Left ventricle myocardium inferior (tissue), 1 donor: ENCODE measurements around the gene LRRC8D. TPM values are rescaled to one million over a fixed set of nuclear protein-coding genes. Genes with fewer than 3 reads are reported as not detected.

Experiments
- DNase-seq: peaks from one replicate; pipeline ENCODE4 v3.0.0-alpha.2; 2020
- H3K27ac ChIP-seq: fragments of 200-600 bp; replicated peaks from 2 replicates; pipeline ENCODE4 v1.8.0; 2021
- H3K27me3 ChIP-seq: fragments of 200-600 bp; 2 replicates; pipeline ENCODE4 v1.8.0; 2021; ENCODE audit warnings: low read depth
- H3K36me3 ChIP-seq: fragments of 200-600 bp; 2 replicates; pipeline ENCODE4 v1.8.0; 2021
- H3K4me1 ChIP-seq: fragments of 200-600 bp; 2 replicates; pipeline ENCODE4 v1.8.0; 2021
- H3K4me3 ChIP-seq: fragments of 200-600 bp; 2 replicates; pipeline ENCODE4 v1.8.0; 2021; ENCODE audit warnings: mild to moderate bottlenecking, moderate library complexity
- H3K9me3 ChIP-seq: fragments of 200-600 bp; replicated peaks from 2 replicates; pipeline ENCODE4 v1.8.0; 2021
- intact Hi-C: fragments of 100-400 bp; cut with micrococcal nuclease; formaldehyde crosslinking; loops from one replicate; pipeline ENCODE4 v1.11.0; 2022
- total RNA-seq: library from RNA; stranded (reverse); fragmentation: NEBNext Ultra II Directional; extraction: Animal tissue kit (Norgen Biotek cat#: 25700); gene quantifications from one replicate; pipeline ENCODE4 v1.2.1, GENCODE V29; 2021
- TF ChIP-seq, protein P1 (sequence below): fragments of 200-600 bp; IDR thresholded peaks from 2 replicates; pipeline ENCODE4 v1.8.0; 2021; ENCODE audit warnings: antibody characterized with exemption, mild to moderate bottlenecking, borderline replicate concordance
- donor health status: DM: no; HTN: yes; CAD: no; lungs with severe emphysema.

LRRC8D gene
- total RNA-seq, 1 donor from 2014 or later, result 6.4 TPM

DNA sequence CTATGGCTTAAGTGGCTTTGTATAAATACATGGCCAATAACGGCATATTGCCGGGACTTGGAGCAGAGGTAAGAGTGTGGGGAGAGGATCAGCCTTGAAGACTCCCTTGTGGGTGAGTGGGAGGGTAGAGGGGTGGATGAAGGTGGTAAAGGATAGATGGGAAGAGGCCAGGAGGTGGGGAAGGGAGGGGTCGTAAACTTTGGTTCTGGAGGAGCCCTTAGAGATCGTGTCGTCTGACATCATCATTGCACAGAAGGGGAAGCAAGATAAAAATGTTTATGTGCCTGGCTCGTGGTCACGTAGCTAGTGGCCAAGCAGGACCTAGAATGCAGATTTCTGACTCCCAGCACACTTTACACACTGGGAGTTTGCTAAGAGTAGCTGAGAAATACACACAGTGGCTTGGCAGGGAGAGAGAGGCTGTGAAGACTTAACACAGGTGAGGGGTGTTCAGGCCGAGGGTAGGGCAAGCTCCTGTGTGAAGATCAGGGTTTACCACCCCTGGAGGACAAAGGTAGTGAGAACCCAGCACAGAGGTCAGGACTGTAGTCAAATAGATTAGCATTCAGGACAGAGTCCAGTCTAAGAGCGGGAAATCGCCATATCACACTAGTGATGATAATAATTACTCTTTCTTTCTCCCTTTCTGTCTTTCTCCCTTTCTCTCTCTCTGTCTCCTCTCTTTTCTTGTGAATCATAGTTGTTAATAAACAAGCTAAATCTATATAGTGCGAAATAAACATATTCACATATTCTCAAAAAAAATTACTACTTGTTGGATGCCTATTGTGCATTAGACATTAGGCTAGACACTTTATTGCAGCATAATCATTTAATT lies 75.5 kb downstream of the LRRC8D start:
- Histone ChIP-seq H3K9me3 (no peaks in the 10 kb centered on the region), H3K4me1 (peaks cover 61% of the 10 kb centered on the region), H3K36me3 (no peaks in the 10 kb centered on the region), H3K27ac (no peak overlapping the region), H3K4me3 (no peak overlapping the region), H3K27me3 (no peaks in the 10 kb centered on the region)
- intact Hi-C loops, result no loop called here
- DNase-seq, result no peak
- TF ChIP-seq, protein P1, sequence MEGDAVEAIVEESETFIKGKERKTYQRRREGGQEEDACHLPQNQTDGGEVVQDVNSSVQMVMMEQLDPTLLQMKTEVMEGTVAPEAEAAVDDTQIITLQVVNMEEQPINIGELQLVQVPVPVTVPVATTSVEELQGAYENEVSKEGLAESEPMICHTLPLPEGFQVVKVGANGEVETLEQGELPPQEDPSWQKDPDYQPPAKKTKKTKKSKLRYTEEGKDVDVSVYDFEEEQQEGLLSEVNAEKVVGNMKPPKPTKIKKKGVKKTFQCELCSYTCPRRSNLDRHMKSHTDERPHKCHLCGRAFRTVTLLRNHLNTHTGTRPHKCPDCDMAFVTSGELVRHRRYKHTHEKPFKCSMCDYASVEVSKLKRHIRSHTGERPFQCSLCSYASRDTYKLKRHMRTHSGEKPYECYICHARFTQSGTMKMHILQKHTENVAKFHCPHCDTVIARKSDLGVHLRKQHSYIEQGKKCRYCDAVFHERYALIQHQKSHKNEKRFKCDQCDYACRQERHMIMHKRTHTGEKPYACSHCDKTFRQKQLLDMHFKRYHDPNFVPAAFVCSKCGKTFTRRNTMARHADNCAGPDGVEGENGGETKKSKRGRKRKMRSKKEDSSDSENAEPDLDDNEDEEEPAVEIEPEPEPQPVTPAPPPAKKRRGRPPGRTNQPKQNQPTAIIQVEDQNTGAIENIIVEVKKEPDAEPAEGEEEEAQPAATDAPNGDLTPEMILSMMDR, result no peak

DNA sequence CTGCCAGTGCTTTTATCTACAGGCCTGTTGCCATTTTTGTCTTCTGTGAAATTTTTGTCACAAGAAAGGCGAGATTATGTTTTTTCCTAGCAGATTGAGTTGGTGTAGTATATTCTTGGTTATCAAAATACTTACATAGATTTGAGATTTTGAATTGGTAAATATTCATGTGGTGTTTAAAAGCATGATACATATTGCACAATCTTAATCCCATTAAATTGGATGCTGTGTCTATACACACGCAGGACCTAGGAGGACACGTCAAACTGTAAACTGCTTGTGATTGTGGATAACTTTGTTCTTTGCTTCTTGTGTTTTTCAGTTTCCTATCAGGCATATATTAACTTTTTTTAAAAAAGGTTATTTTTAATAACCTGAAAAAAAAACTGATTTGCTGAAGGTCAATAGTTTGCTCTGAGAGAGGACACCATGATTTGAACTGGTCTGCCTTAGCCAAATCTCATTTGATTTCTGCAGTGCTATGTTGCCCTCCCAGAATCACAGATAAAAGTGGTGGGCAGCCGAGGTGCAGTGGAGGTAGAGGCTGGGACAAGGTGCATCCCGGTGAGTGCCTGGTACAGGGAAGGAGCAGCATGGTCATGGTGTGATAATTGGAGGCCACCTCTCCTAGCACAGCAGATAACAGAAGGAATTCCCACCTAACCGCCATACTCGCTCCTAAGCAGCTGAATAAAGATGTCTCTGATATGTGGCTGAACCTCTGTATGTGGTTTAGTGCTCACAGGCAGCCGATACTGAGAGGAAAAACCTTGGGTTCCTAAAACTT lies 76.7 kb downstream of the LRRC8D start:
- Histone ChIP-seq H3K9me3 (no peaks in the 10 kb centered on the region), H3K4me1 (peaks cover 71% of the 10 kb centered on the region), H3K36me3 (no peaks in the 10 kb centered on the region), H3K27ac (peak overlapping the region; percentile 33), H3K27me3 (no peaks in the 10 kb centered on the region), H3K4me3 (no peak overlapping the region)
- intact Hi-C loops, result no loop called here
- TF ChIP-seq, protein P1, result no peak
- no peak for DNase-seq

DNA sequence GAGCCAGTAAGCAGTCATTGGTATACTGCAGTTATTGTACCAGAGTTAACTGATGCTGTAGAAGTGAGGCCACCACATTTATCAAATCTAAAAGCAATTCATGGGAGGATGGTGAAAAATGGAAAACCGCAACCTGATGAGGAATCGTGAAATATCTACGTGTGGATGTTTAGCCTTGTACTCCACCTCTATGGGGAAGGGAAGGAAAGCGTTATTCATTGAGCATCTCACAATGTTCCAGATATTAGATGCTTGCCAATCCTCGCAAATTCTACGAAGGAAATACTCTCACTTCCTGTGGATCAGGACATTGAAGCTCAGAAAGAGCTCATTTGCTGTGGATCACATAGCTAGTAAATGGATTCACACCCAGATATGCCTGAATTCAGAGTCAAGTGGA lies 77.3 kb downstream of the LRRC8D start:
- intact Hi-C loops, result no loop called here

DNA sequence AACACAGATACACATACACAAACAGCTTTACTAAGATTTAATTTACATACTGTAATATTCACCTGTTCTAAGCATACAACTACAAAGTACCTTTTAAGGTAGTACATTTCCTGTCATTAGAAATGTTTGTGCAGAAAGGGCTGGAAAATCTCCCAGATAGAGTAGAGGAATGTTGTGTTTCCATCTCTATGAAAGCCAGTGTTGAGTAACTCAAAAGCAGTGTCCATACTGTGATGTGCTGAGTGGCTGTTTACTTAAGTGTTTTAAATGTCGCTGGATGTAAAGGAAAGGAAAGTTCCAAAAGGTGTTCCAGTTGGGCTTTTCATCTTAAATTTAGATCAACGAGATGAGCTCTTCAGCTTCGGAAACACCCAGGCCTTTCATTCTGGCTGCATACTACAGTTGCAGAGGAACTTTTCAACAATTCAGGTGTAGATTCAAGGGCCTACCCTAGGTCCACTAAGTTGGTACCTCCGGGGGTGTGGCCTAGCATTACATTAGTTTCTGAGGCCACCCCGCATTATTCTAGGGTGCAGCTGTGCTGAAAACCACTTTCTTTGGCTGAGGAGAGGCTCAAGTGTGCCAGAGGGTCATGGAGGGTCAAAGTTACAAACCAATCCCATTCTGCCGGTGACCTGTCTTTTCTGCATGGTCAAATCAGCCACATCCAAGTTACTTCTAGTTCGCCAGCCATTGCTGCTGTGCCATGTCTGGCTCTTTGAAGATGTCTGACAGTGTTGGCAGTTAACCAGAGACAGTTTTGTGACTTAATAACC lies 78.1 kb downstream of the LRRC8D start:
- Histone ChIP-seq H3K36me3 (no peaks in the 10 kb centered on the region), H3K4me1 (peaks cover 82% of the 10 kb centered on the region), H3K27me3 (no peaks in the 10 kb centered on the region), H3K4me3 (no peak overlapping the region), H3K9me3 (no peaks in the 10 kb centered on the region), H3K27ac (peak overlapping the region; percentile 33)
- intact Hi-C loops, result no loop called here
- no peak for DNase-seq
- TF ChIP-seq, protein P1, result no peak

More for the DNA sequence above, 77.3 kb downstream of the LRRC8D start:
- H3K4me3 ChIP-seq, result no peak overlapping the region
- H3K36me3 ChIP-seq, result no peaks in the 10 kb centered on the region
- DNase-seq, result no peak
- H3K27ac ChIP-seq, result peak overlapping the region; percentile 33
- TF ChIP-seq, protein P1, result no peak
- peaks cover 77% of the 10 kb centered on the region for H3K4me1 ChIP-seq
- H3K27me3 ChIP-seq, result no peaks in the 10 kb centered on the region
- H3K9me3 ChIP-seq, result no peaks in the 10 kb centered on the region

DNA sequence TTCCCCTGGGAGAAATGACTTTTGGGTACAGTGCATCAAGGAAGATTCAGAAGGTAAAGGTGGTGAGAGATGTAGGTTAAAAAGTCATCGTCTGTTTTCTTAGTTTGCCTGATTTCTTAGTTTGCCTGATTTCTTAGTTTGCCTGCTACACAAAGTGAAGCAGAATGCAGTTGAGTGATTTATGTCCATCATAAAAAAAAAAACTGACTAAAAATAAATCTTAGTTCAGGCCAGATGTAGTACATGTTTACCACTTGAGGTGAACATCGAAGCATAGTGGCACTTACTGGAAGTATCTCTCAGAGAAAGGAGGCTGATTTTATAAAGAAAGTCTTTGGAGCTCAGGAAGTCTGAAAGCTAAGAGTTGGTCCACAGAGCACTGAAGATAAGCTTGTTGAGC lies 79.5 kb downstream of the LRRC8D start:
- Histone ChIP-seq H3K27ac (no peak overlapping the region), H3K4me3 (no peak overlapping the region), H3K27me3 (no peaks in the 10 kb centered on the region), H3K9me3 (no peaks in the 10 kb centered on the region), H3K36me3 (no peaks in the 10 kb centered on the region), H3K4me1 (peaks cover 82% of the 10 kb centered on the region)
- TF ChIP-seq, protein P1, result no peak
- intact Hi-C loops, result no loop called here
- DNase-seq, result no peak
